GM21390 (cell line): Measurements from ENCODE around the gene PPP3CA.
"Not testable (repeated sequence)": the region's sequence is repeated elsewhere in the genome, so short reads cannot be mapped to it uniquely, and the experiment has no call there.

Source experiments
- ATAC-seq: cut with Tn5 transposase; IDR thresholded peaks from one replicate; pipeline ENCODE4 v1.9.1; 2021; ENCODE audit not compliant: unreplicated experiment

Gene PPP3CA

GRCh38 chr4:101148551-101148950 is 198.8 kb downstream of the PPP3CA start:
- ATAC-seq = no peak

- no peak for ATAC-seq
Measured at GRCh38 chr4:101147283-101147682, 200.0 kb downstream of the PPP3CA start.

- ATAC-seq = no peak
Measured at GRCh38 chr4:101145021-101145420, 202.3 kb downstream of the PPP3CA start.

- ATAC-seq = peak; percentile 42
Measured at GRCh38 chr4:101142259-101142658, 205.1 kb downstream of the PPP3CA start.

GRCh38 chr4:101141855-101142254 is 205.5 kb downstream of the PPP3CA start:
- ATAC-seq = no peak

GRCh38 chr4:101141230-101141629 is 206.1 kb downstream of the PPP3CA start:
- no peak for ATAC-seq

- ATAC-seq = no peak
Measured at GRCh38 chr4:101140228-101140627, 207.1 kb downstream of the PPP3CA start.

GRCh38 chr4:101136373-101137370 is 210.7 kb downstream of the PPP3CA start:
- no peak for ATAC-seq

GRCh38 chr4:101135371-101136010 is 211.8 kb downstream of the PPP3CA start:
- ATAC-seq = peak; percentile 63

GRCh38 chr4:101131058-101131457 is 216.3 kb downstream of the PPP3CA start:
- ATAC-seq = not testable (repeated sequence)

GRCh38 chr4:101128898-101129297 is 218.4 kb downstream of the PPP3CA start:
- not testable (repeated sequence) for ATAC-seq

GRCh38 chr4:101128473-101128872 is 218.9 kb downstream of the PPP3CA start:
- no peak for ATAC-seq

GRCh38 chr4:101127176-101127790 is 220.0 kb downstream of the PPP3CA start:
- no peak for ATAC-seq

GRCh38 chr4:101126059-101126458 is 221.3 kb downstream of the PPP3CA start:
- ATAC-seq = no peak

GRCh38 chr4:101125045-101125942 is 222.0 kb downstream of the PPP3CA start:
- no peak for ATAC-seq

GRCh38 chr4:101123231-101123630 is 224.1 kb downstream of the PPP3CA start:
- ATAC-seq = no peak

- no peak for ATAC-seq
Measured at GRCh38 chr4:101122019-101122418, 225.3 kb downstream of the PPP3CA start.

- ATAC-seq = no peak
Measured at GRCh38 chr4:101119141-101119540, 228.2 kb downstream of the PPP3CA start.

GRCh38 chr4:101118617-101119016 is 228.7 kb downstream of the PPP3CA start:
- no peak for ATAC-seq

GRCh38 chr4:101115887-101116286 is 231.4 kb downstream of the PPP3CA start:
- no peak for ATAC-seq
